Heart right ventricle (tissue), 16 donors: ENCODE measurements around the gene C16orf54. TPM values are rescaled to one million over a fixed set of nuclear protein-coding genes. Genes with fewer than 3 reads are reported as not detected.
A peak's percentile ranks its signal among the peaks of the same experiment; 100 is the strongest.

Experiments used
- ATAC-seq, 8 donors: fragments of 200-7000 bp; cut with Tn5 transposase; one replicate each; pipeline ENCODE4 v1.9.1; 2020; ENCODE audit warnings: mild to moderate bottlenecking in 8 of 8, moderate library complexity in 8 of 8, moderate number of reproducible peaks in 1 of 8
- DNase-seq, 2 donors: peaks; one replicate each; pipeline ENCODE4 v3.0.0-alpha.2; 2020
- H3K27ac ChIP-seq, 10 donors: fragments of 200-600 bp; sonication (generic) in 2 of 10; one replicate each; pipeline versions ENCODE4 v1.5.0 to v1.8.0; 2020 to 2022; ENCODE audit warnings: mild to moderate bottlenecking in 3 of 10
- H3K27me3 ChIP-seq, 7 donors: fragments of 200-600 bp; one replicate each; pipeline ENCODE4 v1.8.0; 2021 to 2022; ENCODE audit warnings: mild to moderate bottlenecking in 2 of 7
- H3K36me3 ChIP-seq, 9 donors: fragments of 200-600 bp; sonication (generic) in 1 of 9; one replicate each; pipeline versions ENCODE4 v1.5.0 to v1.8.0; 2020 to 2022; ENCODE audit warnings: mild to moderate bottlenecking in 2 of 9
- H3K4me1 ChIP-seq, 9 donors: fragments of 200-600 bp; sonication (generic) in 1 of 9; one replicate each; pipeline versions ENCODE4 v1.5.0 to v1.8.0; 2020 to 2022; ENCODE audit warnings: mild to moderate bottlenecking in 4 of 9
- H3K4me3 ChIP-seq, 10 donors: fragments of 200-600 bp; sonication (generic) in 2 of 10; one replicate each; pipeline versions ENCODE4 v1.5.0 to v1.8.0; 2020 to 2022; ENCODE audit warnings: mild to moderate bottlenecking in 7 of 10, moderate library complexity in 2 of 10
- H3K9me3 ChIP-seq, 11 donors: fragments of 200-600 bp in 10 of 11; sonication (generic) in 2 of 11; one replicate each; pipeline versions ENCODE4 v1.5.0 to v1.8.0; 2013 to 2022; ENCODE audit warnings: mild to moderate bottlenecking in 2 of 11, control low read depth in 1 of 11, moderate library complexity in 1 of 11
- CTCF ChIP-seq, 9 donors: fragments of 200-600 bp; sonication (generic) in 2 of 9; IDR thresholded peaks; one replicate each; pipeline versions ENCODE4 v1.5.0 to v1.8.0; 2021 to 2022; ENCODE audit warnings: antibody characterized with exemption in 9 of 9, mild to moderate bottlenecking in 5 of 9, moderate library complexity in 1 of 9
- WGBS, 2 donors: extraction: QIAGEN DNeasy Blood & Tissue Kit; methylation state at CpG; one replicate each; pipeline ENCODE4 v1.1.7; 2013; ENCODE audit warnings: inconsistent platforms in 1 of 2; 5-methylcytosine and 5-hydroxymethylcytosine counted together
- intact Hi-C, 10 donors: fragments of 100-400 bp; cut with DNase I; formaldehyde crosslinking; loops; one replicate each; pipeline versions ENCODE4 v1.11.1 to v1.14.2; 2022
- polyA plus RNA-seq, 2 donors: library from polyadenylated mRNA; stranded (reverse); fragments of 200-250 nt; gene quantifications; one replicate each; pipeline ENCODE4 v1.2.3, GENCODE V29; 2013
- total RNA-seq, 10 donors: library from RNA; stranded (reverse); fragmentation: NEBNext Ultra II Directional in 3 of 10; extraction: Animal tissue kit (Norgen Biotek cat#: 25700) in 3 of 10; gene quantifications; one replicate each; pipeline versions ENCODE4 v1.2.1 to v1.2.4, GENCODE V29; 2021 to 2023
- donor health status: Arrhythmogenic right ventricular cardiomyopathy.
- donor health status: ischemic (EF 13 %, LVEDD 7.1; RV severe dilation, severe dysfunction).
- donor health status: healthy with polysubstance abuse.
- donor health status: DM: no; HTN: yes; CAD: no.
- donor health status: DM: no; HTN: no; CAD: no.
- donor health status: ischemic (EF 25% LVEDD 6.9; RV normal size, moderate dysfunction).
- donor health status: ischemic (EF 25% LVEDD 5.7; RV mildly dilated, moderate dysfunction).
- donor health status: healthy.
- donor health status: DM: yes; HTN: yes; CAD: no.
- donor health status: Ischemic cardiomyopathy.
- donor health status: ischemic (EF 35%, LVEDD 5.7; RV mildly dilated, moderate dysfunction).
- donor health status: nonischemic (EF 11% LVEDD 7.7; RV severe dilation, severe dysfunction).
- donor health status: DM: yes; HTN: yes; CAD: no.
- donor health status: PGD.
- donor health status: ischemic (EF 29% LVEDD 5.4; RV normal size, mild dysfunction).
- donor health status: nonischemic (EF 23%, LVEDD 6.1; RV moderate dilation, normal function).

The C16orf54 gene
- total and polyA plus RNA-seq, 12 donors = 0.18 to 3.3 (median 0.53) TPM

- no peak for ATAC-seq
- Histone ChIP-seq H3K4me1 (peaks cover 0 to 44% (median 0%) of the 10 kb centered on the region in 9 donors), H3K27me3 (peaks cover 0 to 21% (median 11%) of the 10 kb centered on the region in 7 donors), H3K27ac (peak overlapping the region in 1 of 10 donors; percentile 59), H3K4me3 (no peak overlapping the region), H3K9me3 (no peaks in the 10 kb centered on the region), H3K36me3 (peaks cover 0 to 5% (median 0%) of the 10 kb centered on the region in 9 donors)
- WGBS, 2 donors = 65 to 82% methylated on average over 2 of the region's 2 CpGs
- DNase-seq = no peak
- intact Hi-C loops = no loop called here
- no peak for TF ChIP-seq CTCF (IDR thresholded peaks at IDR 0.05)
Measured at GRCh38 chr16:29738514-29738913, 7.3 kb downstream of the C16orf54 start.

- Histone ChIP-seq H3K4me3 (no peak overlapping the region), H3K4me1 (peaks cover 0 to 40% (median 0%) of the 10 kb centered on the region in 9 donors), H3K9me3 (no peaks in the 10 kb centered on the region), H3K36me3 (no peaks in the 10 kb centered on the region), H3K27ac (peak overlapping the region in 1 of 10 donors; percentile 53), H3K27me3 (peaks cover 0 to 21% (median 11%) of the 10 kb centered on the region in 7 donors)
- intact Hi-C loops = no loop called here
- DNase-seq (no peak), ATAC-seq (no peak)
- TF ChIP-seq CTCF (IDR thresholded peaks at IDR 0.05) = no peak
- WGBS, 2 donors = 50 to 72% methylated on average over 5 of the region's 5 CpGs
Measured at GRCh38 chr16:29737713-29738112, 8.1 kb downstream of the C16orf54 start.

- intact Hi-C loops = no loop called here
- DNase-seq = no peak
- Histone ChIP-seq H3K27me3 (peaks cover 0 to 21% (median 11%) of the 10 kb centered on the region in 7 donors), H3K9me3 (no peaks in the 10 kb centered on the region), H3K36me3 (no peaks in the 10 kb centered on the region), H3K4me3 (no peak overlapping the region), H3K4me1 (peaks cover 0 to 34% (median 0%) of the 10 kb centered on the region in 9 donors), H3K27ac (no peak overlapping the region)
- WGBS, 2 donors = 71 to 76% methylated on average over 6 of the region's 6 CpGs
- ATAC-seq = no peak
- TF ChIP-seq CTCF (IDR thresholded peaks at IDR 0.05) = no peak
Measured at GRCh38 chr16:29736764-29737163, 9.0 kb downstream of the C16orf54 start.

GRCh38 chr16:29736112-29736511 is 9.7 kb downstream of the C16orf54 start:
- TF ChIP-seq CTCF (IDR thresholded peaks at IDR 0.05) = no peak
- Histone ChIP-seq H3K9me3 (no peaks in the 10 kb centered on the region), H3K4me3 (no peak overlapping the region), H3K4me1 (peaks cover 0 to 31% (median 0%) of the 10 kb centered on the region in 9 donors), H3K27ac (no peak overlapping the region), H3K36me3 (no peaks in the 10 kb centered on the region), H3K27me3 (peaks cover 0 to 21% (median 11%) of the 10 kb centered on the region in 7 donors)
- ATAC-seq (no peak), DNase-seq (no peak)
- WGBS, 2 donors = 41 to 42% methylated on average over 5 of the region's 5 CpGs
- intact Hi-C loops = no loop called here
